HepG2 (cell line): ENCODE results near the gene TMEM107. TPM values are rescaled to one million over a fixed set of nuclear protein-coding genes. Genes with fewer than 3 reads are reported as not detected.

ENCODE experiments used
- ATAC-seq: fragments of 200-7000 bp; cut with Tn5 transposase; 3 replicates; pipeline ENCODE4 v1.9.1; 2020; ENCODE audit warnings: mild to moderate bottlenecking, moderate library complexity
- BruUV-seq: library from RNA; stranded (reverse); fragments of 400-500 nt; replicated peaks from 2 replicates; lab custom pipeline; 2021; lab: Mats Ljungman, UMichigan
- CTCF ChIA-PET: fragments of 300-600 bp; formaldehyde crosslinking; extraction: SDS; loops from one replicate; lab custom pipeline; 2021; ENCODE audit warnings: low total read pairs, inconsistent platforms, low intra/inter-chr PET ratio; lab: Yijun Ruan, JAX
- POLR2A ChIA-PET: fragments of 350-600 bp; sonication (Branson Sonifier 250); formaldehyde crosslinking; loops from one replicate; lab custom pipeline; 2020; ENCODE audit warnings: antibody characterized with exemption, inconsistent platforms; lab: Yijun Ruan, JAX
- DNase-seq: peaks from one replicate; pipeline ENCODE4 v3.0.0-alpha.2; 2015; ENCODE audit warnings: low spot score
- FAIRE-seq: peaks from 3 replicates; lab custom pipeline; 2011; peaks lifted over from hg19 to GRCh38; lab: Jason Lieb, UNC
- H2AFZ ChIP-seq: one replicate; pipeline ENCODE4 v1.6.1; 2011; ENCODE audit warnings: low read length, inconsistent platforms
- H3K27ac ChIP-seq: fragments of 300-600 bp; 3 replicates; pipeline ENCODE4 v1.8.0; 2011; ENCODE audit warnings: mixed run types, mild to moderate bottlenecking, mixed read lengths, low read length, inconsistent platforms; ENCODE audit not compliant: insufficient read depth; ENCODE audit errors: extremely low read length
- H3K27me3 ChIP-seq, 2 experiments: fragments of 200-600 bp in 1 of 2; 2 replicates in 1 of 2; 3 replicates in 1 of 2; pipeline versions ENCODE4 v1.6.0 to v1.8.0; 2011; ENCODE audit warnings: low read length in 2 of 2, mild to moderate bottlenecking in 2 of 2, moderate library complexity in 2 of 2, inconsistent platforms in 1 of 2; ENCODE audit not compliant: insufficient read depth in 2 of 2, control insufficient read depth in 1 of 2
- H3K36me3 ChIP-seq, 2 experiments: fragments of 200-600 bp in 1 of 2; replicated peaks in 1 of 2; 2 replicates in 1 of 2; 3 replicates in 1 of 2; pipeline versions ENCODE4 v1.5.1 to v1.8.0; 2011; ENCODE audit warnings: low read length in 2 of 2, inconsistent platforms in 1 of 2; ENCODE audit not compliant: insufficient read depth in 2 of 2, control insufficient read depth in 1 of 2
- H3K4me1 ChIP-seq: 2 replicates; pipeline ENCODE4 v1.5.1; 2012; ENCODE audit warnings: low read length, inconsistent platforms; ENCODE audit not compliant: insufficient read depth
- H3K4me2 ChIP-seq: 2 replicates; pipeline ENCODE4 v1.6.0; 2011; ENCODE audit warnings: low read depth, low read length, inconsistent platforms
- H3K4me3 ChIP-seq, 3 experiments: fragments of 200-600 bp in 1 of 3; sonication (generic), shearing (Covaris generic) in 1 of 3; replicated peaks in 1 of 3; 2 replicates each; pipeline ENCODE4 v1.5.1; 2011 to 2016; ENCODE audit warnings: low read length in 3 of 3, inconsistent platforms in 2 of 3, low read depth in 2 of 3, mild to moderate bottlenecking in 2 of 3, control low read depth in 1 of 3, mixed read lengths in 1 of 3; ENCODE audit not compliant: insufficient read depth in 1 of 3
- H3K79me2 ChIP-seq: one replicate; pipeline ENCODE4 v1.6.1; 2011; ENCODE audit warnings: low read length, inconsistent platforms; ENCODE audit not compliant: insufficient read depth
- H3K9ac ChIP-seq: 2 replicates; pipeline ENCODE4 v1.6.0; 2011; ENCODE audit warnings: mild to moderate bottlenecking, low read depth, low read length, inconsistent platforms; ENCODE audit not compliant: insufficient read depth
- H3K9me3 ChIP-seq: 2 replicates; pipeline ENCODE4 v1.5.1; 2012; ENCODE audit warnings: mild to moderate bottlenecking, low read length
- H4K20me1 ChIP-seq: 2 replicates; pipeline ENCODE4 v1.6.0; 2011; ENCODE audit warnings: inconsistent platforms, mild to moderate bottlenecking, low read length, moderate library complexity; ENCODE audit not compliant: insufficient read depth
- HBP1 ChIP-seq: IDR thresholded peaks from 2 replicates; pipeline ENCODE4 v1.6.1; 2016; ENCODE audit warnings: low read depth, control low read depth
- HHEX ChIP-seq: IDR thresholded peaks from 2 replicates; pipeline ENCODE4 v1.6.1; 2016; ENCODE audit warnings: control low read depth
- PHF8 ChIP-seq: sonication (generic); formaldehyde crosslinking; IDR thresholded peaks from 2 replicates; pipeline ENCODE4 v1.5.0; 2020; ENCODE audit warnings: missing genetic modification reagents
- TGIF2 ChIP-seq: IDR thresholded peaks from 2 replicates; pipeline ENCODE4 v1.6.1; 2016; ENCODE audit warnings: control low read depth, missing compliant biosample characterization
- ZNF280B ChIP-seq: sonication (generic); formaldehyde crosslinking; IDR thresholded peaks from 2 replicates; pipeline ENCODE4 v1.5.0; 2020; ENCODE audit warnings: missing genetic modification reagents, mild to moderate bottlenecking, borderline replicate concordance
- ZNF512B ChIP-seq: sonication (generic); formaldehyde crosslinking; IDR thresholded peaks from 2 replicates; pipeline ENCODE4 v1.5.1; 2020; ENCODE audit warnings: missing genetic modification reagents, mild to moderate bottlenecking, borderline replicate concordance
- ZNF569 ChIP-seq: sonication (generic); formaldehyde crosslinking; IDR thresholded peaks from 2 replicates; pipeline ENCODE4 v1.5.0; 2020; ENCODE audit warnings: mild to moderate bottlenecking, missing genetic modification reagents, moderate library complexity, borderline replicate concordance
- ZNF747 ChIP-seq: sonication (generic); formaldehyde crosslinking; IDR thresholded peaks from 2 replicates; pipeline ENCODE4 v1.8.1; 2023; ENCODE audit warnings: missing genetic modification reagents, mild to moderate bottlenecking, borderline replicate concordance
- ZNF839 ChIP-seq: sonication (generic); formaldehyde crosslinking; IDR thresholded peaks from 2 replicates; pipeline ENCODE4 v1.4.0; 2020; ENCODE audit warnings: missing genetic modification reagents, mild to moderate bottlenecking, borderline replicate concordance
- WGBS: methylation state at CpG from one replicate; pipeline ENCODE4 v1.1.6; 2017; ENCODE audit warnings: low lambda C conversion rate; 5-methylcytosine and 5-hydroxymethylcytosine counted together
- in situ Hi-C: cut with HindIII; loops from 2 replicates; pipeline ENCODE4 v1.10.0; 2017; ENCODE audit warnings: low pct_unique_long_range_greater_than_20kb; ENCODE audit not compliant: extremely low pct_ligation_motif_present
- intact Hi-C: fragments of 100-400 bp; cut with micrococcal nuclease; formaldehyde crosslinking; loops from one replicate; pipeline ENCODE4 v1.10.0; 2022; ENCODE audit not compliant: unreplicated experiment
- polyA plus RNA-seq, 8 experiments: library from polyadenylated mRNA; depleted of rRNA in 3 of 8; stranded (reverse) in 7 of 8; unstranded in 1 of 8; fragments of >200 nt; fragmentation: Illumina TruSeq in 4 of 8; extraction: Trizol in 4 of 8; gene quantifications; 2 replicates each; pipeline versions ENCODE4 v1.2.1 to v1.2.3, GENCODE V29; 2011 to 2016; ENCODE audit warnings: low read depth in 4 of 8, missing spikeins in 1 of 8, mixed read lengths in 1 of 8; ENCODE audit not compliant: insufficient read depth in 1 of 8
- total RNA-seq, 5 experiments: library from RNA; depleted of rRNA; stranded (reverse); fragments of >200 nt; fragmentation: Illumina TruSeq; extraction: Trizol; gene quantifications; 2 replicates each; pipeline ENCODE4 v1.2.3, GENCODE V29; 2016; ENCODE audit warnings: low read depth in 1 of 5

Gene TMEM107
- total and polyA plus RNA-seq, 2 of the 13 experiments (the other 11 are each of a cell fraction or from before 2014, with no cell fraction given), result 7.2 to 15.3 TPM

- Histone ChIP-seq H3K36me3 (peaks cover 2 to 14% of the 10 kb centered on the region in 2 experiments; a peak in 3 of 5 replicates), H4K20me1 (no peaks in the 10 kb centered on the region), H3K9me3 (no peaks in the 10 kb centered on the region), H2AFZ (no peak overlapping the region), H3K4me2 (peak overlapping the region; percentile 97), H3K27me3 (no peaks in the 10 kb centered on the region), H3K79me2 (peaks cover 4% of the 10 kb centered on the region), H3K4me3 (no peak overlapping the region), H3K4me1 (peaks cover 50% of the 10 kb centered on the region), H3K27ac (peak overlapping the region; percentile 91), H3K9ac (peak overlapping the region; percentile 26; the same call in 1 of the 2 replicates)
- no peak for FAIRE-seq
- ChIA-PET POLR2A (interaction anchor here (0.8 to 2.6 kb wide), 11 partner anchors 11 to 95 kb away, joined by 3 to 42 read pairs (median 6); partner anchors contain the start of genes AURKB, CTC1 and TMEM107), CTCF (no interaction called here)
- intact Hi-C loops (no loop called here), in situ Hi-C loops (no loop called here)
- peak; percentile 6 for ATAC-seq
- 58% methylated on average over 7 of the region's 7 CpGs for WGBS
- 0 out of 2 replicates have a peak, but pooled peaks have one; percentile 61 for TF ChIP-seq TGIF2 (CRISPR knock-in tag)
- TF ChIP-seq HHEX, result 0 out of 2 replicates have a peak, but pooled peaks have one; percentile 9
- TF ChIP-seq PHF8 (CRISPR knock-in tag), result 0 out of 2 replicates have a peak, but pooled peaks have one; percentile 2
- no peak for TF ChIP-seq ZNF747
- TF ChIP-seq ZNF280B, result no peak
- TF ChIP-seq ZNF512B (CRISPR knock-in tag), result 0 out of 2 replicates have a peak, but pooled peaks have one; percentile 8
- 0 out of 2 replicates have a peak, but pooled peaks have one; percentile 15 for TF ChIP-seq ZNF569 (CRISPR knock-in tag)
- TF ChIP-seq ZNF839 (CRISPR knock-in tag), result 0 out of 2 replicates have a peak, but pooled peaks have one; percentile 29
- TF ChIP-seq HBP1 (CRISPR knock-in tag), result 0 out of 2 replicates have a peak, but pooled peaks have one; percentile 17
- DNase-seq, result no peak
- no TSS peak for BruUV-seq
Observed at GRCh38 chr17:8153031-8153451, 23.1 kb downstream of the TMEM107 start.
